GM12873 (cell line): ENCODE results near the gene SRCIN1.

Experiments
- CTCF ChIP-seq: IDR thresholded peaks from 2 replicates; pipeline ENCODE4 v1.5.1; 2012; ENCODE audit warnings: low read depth, mild to moderate bottlenecking, moderate library complexity, low read length, control low read depth; ENCODE audit not compliant: insufficient read depth; ENCODE audit errors: missing control alignments

Gene SRCIN1

GRCh38 chr17:38594152-38594551 is 11.6 kb downstream of the SRCIN1 start:
- no peak for TF ChIP-seq CTCF

DNA sequence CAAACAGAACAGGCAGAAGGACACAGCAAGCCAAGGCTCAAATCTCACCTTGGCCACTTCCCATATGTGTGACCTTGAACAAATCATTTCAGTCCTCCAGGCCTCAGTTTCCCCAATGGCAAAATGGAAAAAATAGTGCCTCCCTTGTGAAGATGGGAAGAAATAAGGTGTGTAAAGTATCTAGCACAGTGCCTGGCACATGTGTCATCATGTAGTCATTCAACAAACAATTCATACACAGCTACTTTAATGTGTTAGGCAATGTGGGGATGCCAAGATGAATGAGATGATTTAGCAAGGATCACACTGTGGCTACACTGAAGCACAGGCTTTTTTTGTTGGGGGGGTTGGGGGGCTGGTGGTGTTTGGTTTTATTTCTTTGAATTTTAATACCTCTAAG is 13.3 kb downstream of the SRCIN1 start:
- no peak for TF ChIP-seq CTCF

- TF ChIP-seq CTCF: no peak
Observed at GRCh38 chr17:38591759-38592241, 14.0 kb downstream of the SRCIN1 start.

GRCh38 chr17:38590988-38591758 is 14.6 kb downstream of the SRCIN1 start:
- no peak for TF ChIP-seq CTCF

- no peak for TF ChIP-seq CTCF
Observed at GRCh38 chr17:38589462-38590114, 16.2 kb downstream of the SRCIN1 start.

GRCh38 chr17:38588788-38589174 is 17.0 kb downstream of the SRCIN1 start:
- no peak for TF ChIP-seq CTCF

- TF ChIP-seq CTCF: no peak
Observed at GRCh38 chr17:38587947-38588787, 17.6 kb downstream of the SRCIN1 start.
